Measurements from ENCODE around the gene CD82.

The CD82 gene

DNA sequence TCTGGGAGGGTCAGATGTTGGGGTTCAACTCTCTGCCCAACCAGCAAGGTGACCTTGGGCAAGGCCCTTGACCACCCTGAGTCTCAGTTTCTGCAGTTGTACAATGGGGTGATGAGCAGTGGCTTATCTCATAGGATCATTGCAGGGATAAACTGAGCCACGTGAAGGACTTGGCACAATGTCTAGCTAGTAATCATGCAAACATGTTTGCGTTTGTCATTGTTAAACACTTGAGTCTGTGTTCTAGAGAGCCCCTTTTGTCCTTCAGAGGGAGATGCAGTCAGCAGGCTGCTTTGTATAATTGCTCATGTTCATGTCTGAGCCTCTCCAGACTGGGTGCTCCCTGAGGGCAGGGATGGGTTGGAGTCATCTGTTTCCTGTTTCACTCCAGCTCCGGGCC lies 15.8 kb downstream of the CD82 start:
- TF ChIP-seq, protein P1, sequence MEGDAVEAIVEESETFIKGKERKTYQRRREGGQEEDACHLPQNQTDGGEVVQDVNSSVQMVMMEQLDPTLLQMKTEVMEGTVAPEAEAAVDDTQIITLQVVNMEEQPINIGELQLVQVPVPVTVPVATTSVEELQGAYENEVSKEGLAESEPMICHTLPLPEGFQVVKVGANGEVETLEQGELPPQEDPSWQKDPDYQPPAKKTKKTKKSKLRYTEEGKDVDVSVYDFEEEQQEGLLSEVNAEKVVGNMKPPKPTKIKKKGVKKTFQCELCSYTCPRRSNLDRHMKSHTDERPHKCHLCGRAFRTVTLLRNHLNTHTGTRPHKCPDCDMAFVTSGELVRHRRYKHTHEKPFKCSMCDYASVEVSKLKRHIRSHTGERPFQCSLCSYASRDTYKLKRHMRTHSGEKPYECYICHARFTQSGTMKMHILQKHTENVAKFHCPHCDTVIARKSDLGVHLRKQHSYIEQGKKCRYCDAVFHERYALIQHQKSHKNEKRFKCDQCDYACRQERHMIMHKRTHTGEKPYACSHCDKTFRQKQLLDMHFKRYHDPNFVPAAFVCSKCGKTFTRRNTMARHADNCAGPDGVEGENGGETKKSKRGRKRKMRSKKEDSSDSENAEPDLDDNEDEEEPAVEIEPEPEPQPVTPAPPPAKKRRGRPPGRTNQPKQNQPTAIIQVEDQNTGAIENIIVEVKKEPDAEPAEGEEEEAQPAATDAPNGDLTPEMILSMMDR (IDR thresholded peaks at IDR 0.05; ENCODE audit: unreplicated experiment in 3 of 3), result no peak
- Mint-ChIP-seq H3K27me3 (ENCODE audit: low read depth) (no peaks in the 10 kb centered on the region), H3K27ac (no peak overlapping the region), H3K9me3 (peaks cover 5% of the 10 kb centered on the region), H3K4me1 (no peaks in the 10 kb centered on the region), H3K4me3 (no peak overlapping the region), H3K36me3 (ENCODE audit: low read depth) (peaks cover 5% of the 10 kb centered on the region)

DNA sequence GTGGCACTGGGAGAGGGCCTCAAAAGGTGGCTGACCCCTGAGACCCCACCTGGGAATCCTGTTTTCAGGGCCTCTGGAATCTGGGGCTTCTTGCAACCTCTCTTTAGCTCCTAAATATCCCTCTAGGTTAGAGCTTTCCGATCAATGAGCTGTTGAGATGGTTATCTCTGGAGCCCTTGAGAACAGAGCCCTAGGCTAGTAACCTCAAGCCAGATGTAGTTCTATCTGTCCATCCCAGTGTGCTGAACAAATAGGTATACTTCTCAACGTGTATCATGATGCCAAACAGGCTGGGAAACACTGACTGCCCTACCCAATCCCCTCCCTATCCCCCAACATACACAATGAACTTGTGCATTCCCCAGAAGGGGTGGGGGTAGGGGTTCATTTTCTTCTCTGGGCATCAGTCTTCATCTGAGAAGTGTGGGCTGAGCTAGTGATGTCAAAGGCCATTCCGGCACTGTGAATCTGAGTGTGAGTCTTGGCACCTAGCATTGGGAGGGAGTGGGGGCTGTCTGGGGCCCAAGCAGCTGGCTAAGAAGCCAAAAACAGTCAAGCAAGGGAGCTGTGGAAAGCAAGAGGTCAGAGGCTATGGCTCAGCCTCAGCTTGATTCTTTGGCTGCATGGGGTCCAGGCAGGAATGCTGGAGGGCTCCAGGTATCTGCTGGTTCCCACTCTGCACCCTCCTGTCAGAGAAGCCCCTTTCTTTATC lies 17.3 kb downstream of the CD82 start:
- no peak overlapping the region for H3K27ac Mint-ChIP-seq
- peaks cover 5% of the 10 kb centered on the region for H3K27me3 Mint-ChIP-seq (ENCODE audit: low read depth)
- TF ChIP-seq, protein P1 (IDR thresholded peaks at IDR 0.05; ENCODE audit: unreplicated experiment in 3 of 3), result no peak
- peaks cover 5% of the 10 kb centered on the region for H3K36me3 Mint-ChIP-seq (ENCODE audit: low read depth)
- no peaks in the 10 kb centered on the region for H3K4me1 Mint-ChIP-seq
- no peak overlapping the region for H3K4me3 Mint-ChIP-seq
- H3K9me3 Mint-ChIP-seq, result peaks cover 5% of the 10 kb centered on the region

DNA sequence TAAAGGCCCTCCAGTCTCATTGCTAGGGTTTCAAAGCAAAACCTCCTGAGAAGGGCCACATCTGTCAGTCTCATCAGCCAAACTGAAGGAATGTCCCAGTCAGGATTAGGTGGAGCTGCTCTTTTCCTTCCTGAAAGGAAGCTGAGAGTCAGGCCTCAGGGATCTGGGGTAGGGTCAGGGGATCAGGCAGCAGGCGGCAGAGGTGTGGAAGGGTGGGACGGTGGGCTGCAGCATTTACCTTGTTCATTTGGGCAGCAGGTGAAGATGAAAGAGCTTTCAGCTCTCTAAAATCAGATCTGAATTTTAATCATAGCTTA lies 17.8 kb downstream of the CD82 start:
- Mint-ChIP-seq H3K4me1 (no peaks in the 10 kb centered on the region), H3K9me3 (peaks cover 5% of the 10 kb centered on the region), H3K36me3 (ENCODE audit: low read depth) (peaks cover 5% of the 10 kb centered on the region), H3K27me3 (ENCODE audit: low read depth) (peaks cover 5% of the 10 kb centered on the region), H3K27ac (no peak overlapping the region), H3K4me3 (no peak overlapping the region)
- TF ChIP-seq, protein P1 (IDR thresholded peaks at IDR 0.05; ENCODE audit: unreplicated experiment in 3 of 3), result no peak

DNA sequence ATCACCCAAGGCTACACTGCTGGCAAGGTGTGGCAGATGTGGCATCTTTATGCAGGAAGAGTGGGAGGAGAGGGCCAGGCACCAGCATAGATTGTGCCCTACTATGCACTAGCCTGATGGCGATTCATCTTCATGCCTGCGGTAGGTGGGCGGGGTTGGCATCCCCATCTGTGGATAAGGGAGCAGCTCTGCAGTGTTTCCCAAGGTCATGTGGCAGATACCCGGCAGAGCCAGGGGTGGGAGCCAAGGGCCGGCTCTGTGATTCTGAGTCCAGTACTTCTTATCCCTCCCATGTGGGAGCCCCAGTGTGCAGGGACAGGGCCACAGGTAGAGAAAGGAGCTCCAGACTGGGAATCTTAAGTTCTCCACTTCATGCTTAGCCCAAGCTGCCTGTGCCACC lies 20.0 kb downstream of the CD82 start:
- TF ChIP-seq, protein P1 (IDR thresholded peaks at IDR 0.05; ENCODE audit: unreplicated experiment in 3 of 3), result no peak
- H3K36me3 Mint-ChIP-seq (ENCODE audit: low read depth), result peaks cover 5% of the 10 kb centered on the region
- peaks cover 6% of the 10 kb centered on the region for H3K4me1 Mint-ChIP-seq
- H3K27ac Mint-ChIP-seq, result no peak overlapping the region
- H3K27me3 Mint-ChIP-seq (ENCODE audit: low read depth), result peaks cover 5% of the 10 kb centered on the region
- no peak overlapping the region for H3K4me3 Mint-ChIP-seq
- H3K9me3 Mint-ChIP-seq, result peaks cover 5% of the 10 kb centered on the region

DNA sequence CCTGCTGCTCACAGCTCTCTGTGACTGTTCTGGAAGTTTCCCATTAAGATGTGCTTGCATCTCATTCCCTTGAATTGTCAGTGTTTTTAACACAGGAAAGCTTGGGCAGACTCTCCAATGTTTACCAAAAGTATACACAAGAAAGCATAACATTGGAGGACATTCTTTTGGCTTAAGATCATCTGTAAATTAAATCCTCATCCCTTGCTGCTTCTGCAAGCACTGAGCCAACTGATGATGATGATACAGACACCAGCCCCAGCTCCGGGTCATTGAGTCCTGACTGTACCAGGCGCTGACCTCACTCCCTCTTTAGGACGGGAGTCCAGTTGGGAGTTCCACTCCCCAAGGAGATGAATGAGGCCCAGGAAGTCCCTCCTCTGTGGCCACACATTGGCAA lies 23.8 kb downstream of the CD82 start:
- H3K4me1 Mint-ChIP-seq, result peaks cover 38% of the 10 kb centered on the region
- peaks cover 5% of the 10 kb centered on the region for H3K27me3 Mint-ChIP-seq (ENCODE audit: low read depth)
- TF ChIP-seq, protein P1 (IDR thresholded peaks at IDR 0.05; ENCODE audit: unreplicated experiment in 3 of 3), result no peak
- H3K4me3 Mint-ChIP-seq, result no peak overlapping the region
- no peak overlapping the region for H3K27ac Mint-ChIP-seq
- no peaks in the 10 kb centered on the region for H3K9me3 Mint-ChIP-seq
- H3K36me3 Mint-ChIP-seq (ENCODE audit: low read depth), result no peaks in the 10 kb centered on the region

DNA sequence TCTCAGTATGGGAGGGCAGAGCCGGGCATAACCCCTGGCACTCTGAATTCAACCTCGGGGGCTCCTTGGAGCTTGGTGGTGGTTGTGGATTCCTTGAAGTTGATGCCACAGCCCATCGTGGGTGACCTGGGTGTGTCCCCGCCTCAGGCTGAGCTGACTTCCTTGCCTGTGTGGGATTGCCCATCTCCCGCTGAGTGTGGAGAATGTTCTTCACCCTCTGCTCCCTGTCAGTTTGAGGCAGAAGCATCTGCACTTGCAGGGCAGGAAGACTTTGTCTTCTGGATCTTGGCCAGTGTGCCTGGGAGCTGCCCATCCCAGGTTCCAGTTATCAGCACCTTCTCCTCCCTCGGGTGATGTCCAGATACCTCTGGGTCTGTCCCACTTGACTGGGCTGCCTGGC lies 25.3 kb downstream of the CD82 start:
- Mint-ChIP-seq H3K27me3 (ENCODE audit: low read depth) (peaks cover 5% of the 10 kb centered on the region), H3K4me1 (peaks cover 52% of the 10 kb centered on the region), H3K4me3 (no peak overlapping the region), H3K36me3 (ENCODE audit: low read depth) (no peaks in the 10 kb centered on the region), H3K9me3 (no peaks in the 10 kb centered on the region), H3K27ac (peak overlapping the region in 1 of 3 experiments; percentile 25)
- TF ChIP-seq, protein P1 (IDR thresholded peaks at IDR 0.05; ENCODE audit: unreplicated experiment in 3 of 3), result no peak
